Heart right ventricle (tissue), 16 donors: ENCODE measurements around the gene SNRNP70. TPM values are rescaled to one million over a fixed set of nuclear protein-coding genes. Genes with fewer than 3 reads are reported as not detected.

Experiments
- ATAC-seq, 8 donors: fragments of 200-7000 bp; cut with Tn5 transposase; one replicate each; pipeline ENCODE4 v1.9.1; 2020; ENCODE audit warnings: mild to moderate bottlenecking in 8 of 8, moderate library complexity in 8 of 8, moderate number of reproducible peaks in 1 of 8
- DNase-seq, 2 donors: peaks; one replicate each; pipeline ENCODE4 v3.0.0-alpha.2; 2020
- H3K27ac ChIP-seq, 10 donors: fragments of 200-600 bp; sonication (generic) in 2 of 10; one replicate each; pipeline versions ENCODE4 v1.5.0 to v1.8.0; 2020 to 2022; ENCODE audit warnings: mild to moderate bottlenecking in 3 of 10
- H3K27me3 ChIP-seq, 7 donors: fragments of 200-600 bp; one replicate each; pipeline ENCODE4 v1.8.0; 2021 to 2022; ENCODE audit warnings: mild to moderate bottlenecking in 2 of 7
- H3K36me3 ChIP-seq, 9 donors: fragments of 200-600 bp; sonication (generic) in 1 of 9; one replicate each; pipeline versions ENCODE4 v1.5.0 to v1.8.0; 2020 to 2022; ENCODE audit warnings: mild to moderate bottlenecking in 2 of 9
- H3K4me1 ChIP-seq, 9 donors: fragments of 200-600 bp; sonication (generic) in 1 of 9; one replicate each; pipeline versions ENCODE4 v1.5.0 to v1.8.0; 2020 to 2022; ENCODE audit warnings: mild to moderate bottlenecking in 4 of 9
- H3K4me3 ChIP-seq, 10 donors: fragments of 200-600 bp; sonication (generic) in 2 of 10; one replicate each; pipeline versions ENCODE4 v1.5.0 to v1.8.0; 2020 to 2022; ENCODE audit warnings: mild to moderate bottlenecking in 7 of 10, moderate library complexity in 2 of 10
- H3K9me3 ChIP-seq, 11 donors: fragments of 200-600 bp in 10 of 11; sonication (generic) in 2 of 11; one replicate each; pipeline versions ENCODE4 v1.5.0 to v1.8.0; 2013 to 2022; ENCODE audit warnings: mild to moderate bottlenecking in 2 of 11, control low read depth in 1 of 11, moderate library complexity in 1 of 11
- WGBS, 2 donors: extraction: QIAGEN DNeasy Blood & Tissue Kit; methylation state at CpG; one replicate each; pipeline ENCODE4 v1.1.7; 2013; ENCODE audit warnings: inconsistent platforms in 1 of 2; 5-methylcytosine and 5-hydroxymethylcytosine counted together
- intact Hi-C, 10 donors: fragments of 100-400 bp; cut with DNase I; formaldehyde crosslinking; loops; one replicate each; pipeline versions ENCODE4 v1.11.1 to v1.14.2; 2022
- polyA plus RNA-seq, 2 donors: library from polyadenylated mRNA; stranded (reverse); fragments of 200-250 nt; gene quantifications; one replicate each; pipeline ENCODE4 v1.2.3, GENCODE V29; 2013
- total RNA-seq, 10 donors: library from RNA; stranded (reverse); fragmentation: NEBNext Ultra II Directional in 3 of 10; extraction: Animal tissue kit (Norgen Biotek cat#: 25700) in 3 of 10; gene quantifications; one replicate each; pipeline versions ENCODE4 v1.2.1 to v1.2.4, GENCODE V29; 2021 to 2023
- TF ChIP-seq, protein P1 (sequence below), 9 donors: fragments of 200-600 bp; sonication (generic) in 2 of 9; IDR thresholded peaks; one replicate each; pipeline versions ENCODE4 v1.5.0 to v1.8.0; 2021 to 2022; ENCODE audit warnings: antibody characterized with exemption in 9 of 9, mild to moderate bottlenecking in 5 of 9, moderate library complexity in 1 of 9
- donor health status: Arrhythmogenic right ventricular cardiomyopathy.
- donor health status: ischemic (EF 13 %, LVEDD 7.1; RV severe dilation, severe dysfunction).
- donor health status: healthy with polysubstance abuse.
- donor health status: DM: no; HTN: yes; CAD: no.
- donor health status: DM: no; HTN: no; CAD: no.
- donor health status: ischemic (EF 25% LVEDD 6.9; RV normal size, moderate dysfunction).
- donor health status: ischemic (EF 25% LVEDD 5.7; RV mildly dilated, moderate dysfunction).
- donor health status: healthy.
- donor health status: DM: yes; HTN: yes; CAD: no.
- donor health status: Ischemic cardiomyopathy.
- donor health status: ischemic (EF 35%, LVEDD 5.7; RV mildly dilated, moderate dysfunction).
- donor health status: nonischemic (EF 11% LVEDD 7.7; RV severe dilation, severe dysfunction).
- donor health status: DM: yes; HTN: yes; CAD: no.
- donor health status: PGD.
- donor health status: ischemic (EF 29% LVEDD 5.4; RV normal size, mild dysfunction).
- donor health status: nonischemic (EF 23%, LVEDD 6.1; RV moderate dilation, normal function).

The SNRNP70 gene
- total and polyA plus RNA-seq, 12 donors: 75.2 to 330 (median 94.8) TPM

DNA sequence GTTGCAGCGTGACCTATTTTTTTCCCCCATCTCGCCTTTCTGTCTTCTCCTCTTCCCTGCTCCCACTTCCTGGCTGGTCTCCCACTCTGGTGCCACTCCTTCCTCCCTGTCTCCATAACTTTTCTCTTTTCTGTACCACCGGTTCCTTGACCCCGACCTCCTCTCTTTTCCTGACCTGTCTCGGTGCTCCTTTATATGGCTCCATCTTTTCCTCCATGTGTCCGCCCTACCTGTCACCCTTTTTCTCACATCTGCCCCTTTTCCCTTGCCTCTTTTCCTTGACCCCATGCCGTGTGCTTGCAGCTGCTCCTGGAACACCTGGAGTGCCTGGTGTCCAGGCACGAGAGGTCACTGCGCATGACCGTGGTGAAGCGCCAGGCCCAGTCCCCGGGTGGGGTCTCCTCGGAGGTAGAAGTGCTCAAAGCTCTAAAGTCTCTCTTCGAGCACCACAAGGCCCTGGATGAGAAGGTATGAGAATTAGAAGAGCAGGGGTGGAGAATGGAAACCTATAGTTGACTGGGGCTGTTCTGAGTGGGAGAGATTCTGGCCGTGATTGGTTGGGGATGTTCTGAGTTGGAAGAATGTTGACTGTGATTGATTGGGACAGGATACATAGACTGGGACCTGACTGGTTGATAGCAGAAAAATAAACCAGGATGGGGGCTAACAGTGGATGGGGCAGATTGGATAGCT is 43.4 kb downstream of the SNRNP70 start:
- 64 to 67% methylated on average over 15 of the region's 15 CpGs for WGBS, 2 donors
- ATAC-seq (no peak), DNase-seq (no peak)
- TF ChIP-seq, protein P1, sequence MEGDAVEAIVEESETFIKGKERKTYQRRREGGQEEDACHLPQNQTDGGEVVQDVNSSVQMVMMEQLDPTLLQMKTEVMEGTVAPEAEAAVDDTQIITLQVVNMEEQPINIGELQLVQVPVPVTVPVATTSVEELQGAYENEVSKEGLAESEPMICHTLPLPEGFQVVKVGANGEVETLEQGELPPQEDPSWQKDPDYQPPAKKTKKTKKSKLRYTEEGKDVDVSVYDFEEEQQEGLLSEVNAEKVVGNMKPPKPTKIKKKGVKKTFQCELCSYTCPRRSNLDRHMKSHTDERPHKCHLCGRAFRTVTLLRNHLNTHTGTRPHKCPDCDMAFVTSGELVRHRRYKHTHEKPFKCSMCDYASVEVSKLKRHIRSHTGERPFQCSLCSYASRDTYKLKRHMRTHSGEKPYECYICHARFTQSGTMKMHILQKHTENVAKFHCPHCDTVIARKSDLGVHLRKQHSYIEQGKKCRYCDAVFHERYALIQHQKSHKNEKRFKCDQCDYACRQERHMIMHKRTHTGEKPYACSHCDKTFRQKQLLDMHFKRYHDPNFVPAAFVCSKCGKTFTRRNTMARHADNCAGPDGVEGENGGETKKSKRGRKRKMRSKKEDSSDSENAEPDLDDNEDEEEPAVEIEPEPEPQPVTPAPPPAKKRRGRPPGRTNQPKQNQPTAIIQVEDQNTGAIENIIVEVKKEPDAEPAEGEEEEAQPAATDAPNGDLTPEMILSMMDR (IDR thresholded peaks at IDR 0.05): no peak
- Histone ChIP-seq H3K27ac (no peak overlapping the region), H3K27me3 (peaks cover 0 to 3% (median 0%) of the 10 kb centered on the region in 7 donors), H3K36me3 (no peaks in the 10 kb centered on the region), H3K4me3 (peak overlapping the region in 6 of 10 donors; percentile 24 to 42 (median 34)), H3K9me3 (no peaks in the 10 kb centered on the region), H3K4me1 (peaks cover 0 to 26% (median 14%) of the 10 kb centered on the region in 9 donors)
- intact Hi-C loops: no loop called here

DNA sequence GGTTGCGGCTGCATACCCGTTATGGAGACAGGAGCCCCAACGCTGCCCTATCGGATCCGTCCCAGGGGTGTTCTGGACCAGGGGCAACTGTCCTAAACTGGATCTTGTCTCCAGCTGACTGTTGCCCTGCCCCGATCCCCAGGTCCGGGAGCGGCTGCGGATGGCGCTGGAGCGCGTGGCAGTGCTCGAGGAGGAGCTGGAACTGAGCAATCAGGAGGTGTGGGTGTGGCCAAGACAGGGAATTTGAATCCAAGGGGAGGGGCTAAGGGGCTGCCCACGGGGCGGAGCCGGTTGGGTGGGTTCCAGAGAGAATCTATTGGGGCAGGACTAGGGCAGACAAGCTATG is 44.0 kb downstream of the SNRNP70 start:
- 55 to 56% methylated on average over 16 of the region's 16 CpGs for WGBS, 2 donors
- ATAC-seq (no peak), DNase-seq (no peak)
- Histone ChIP-seq H3K4me3 (no peak overlapping the region), H3K27me3 (peaks cover 0 to 8% (median 0%) of the 10 kb centered on the region in 7 donors), H3K36me3 (no peaks in the 10 kb centered on the region), H3K27ac (no peak overlapping the region), H3K4me1 (peaks cover 0 to 31% (median 19%) of the 10 kb centered on the region in 9 donors), H3K9me3 (no peaks in the 10 kb centered on the region)
- TF ChIP-seq, protein P1 (IDR thresholded peaks at IDR 0.05): no peak
- intact Hi-C loops: no loop called here

DNA sequence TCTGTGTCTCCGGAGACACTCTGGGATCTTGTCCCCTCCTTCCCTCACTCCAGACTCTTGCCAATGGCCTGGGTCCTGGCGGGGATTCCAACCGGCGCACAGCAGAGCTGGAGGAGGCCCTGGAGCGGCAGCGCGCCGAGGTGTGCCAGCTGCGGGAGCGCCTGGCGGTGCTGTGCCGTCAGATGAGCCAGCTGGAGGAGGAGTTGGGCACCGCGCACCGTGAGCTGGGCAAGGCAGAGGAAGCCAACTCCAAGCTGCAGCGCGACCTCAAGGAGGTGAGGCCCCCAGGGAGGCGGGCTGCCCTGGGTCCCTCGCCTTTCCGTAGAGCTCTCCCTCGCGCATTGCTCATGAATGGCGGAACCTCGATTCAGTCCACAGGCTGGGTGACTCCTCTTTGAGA is 45.1 kb downstream of the SNRNP70 start:
- H3K27ac ChIP-seq: no peak overlapping the region
- ATAC-seq (no peak), DNase-seq (no peak)
- TF ChIP-seq, protein P1 (IDR thresholded peaks at IDR 0.05): no peak
- no peaks in the 10 kb centered on the region for H3K36me3 ChIP-seq
- peaks cover 0 to 33% (median 25%) of the 10 kb centered on the region in 9 donors for H3K4me1 ChIP-seq
- WGBS, 2 donors: 94 to 95% methylated on average over 24 of the region's 24 CpGs
- no peak overlapping the region for H3K4me3 ChIP-seq
- H3K9me3 ChIP-seq: no peaks in the 10 kb centered on the region
- peaks cover 0 to 19% (median 0%) of the 10 kb centered on the region in 7 donors for H3K27me3 ChIP-seq
- intact Hi-C loops: no loop called here

DNA sequence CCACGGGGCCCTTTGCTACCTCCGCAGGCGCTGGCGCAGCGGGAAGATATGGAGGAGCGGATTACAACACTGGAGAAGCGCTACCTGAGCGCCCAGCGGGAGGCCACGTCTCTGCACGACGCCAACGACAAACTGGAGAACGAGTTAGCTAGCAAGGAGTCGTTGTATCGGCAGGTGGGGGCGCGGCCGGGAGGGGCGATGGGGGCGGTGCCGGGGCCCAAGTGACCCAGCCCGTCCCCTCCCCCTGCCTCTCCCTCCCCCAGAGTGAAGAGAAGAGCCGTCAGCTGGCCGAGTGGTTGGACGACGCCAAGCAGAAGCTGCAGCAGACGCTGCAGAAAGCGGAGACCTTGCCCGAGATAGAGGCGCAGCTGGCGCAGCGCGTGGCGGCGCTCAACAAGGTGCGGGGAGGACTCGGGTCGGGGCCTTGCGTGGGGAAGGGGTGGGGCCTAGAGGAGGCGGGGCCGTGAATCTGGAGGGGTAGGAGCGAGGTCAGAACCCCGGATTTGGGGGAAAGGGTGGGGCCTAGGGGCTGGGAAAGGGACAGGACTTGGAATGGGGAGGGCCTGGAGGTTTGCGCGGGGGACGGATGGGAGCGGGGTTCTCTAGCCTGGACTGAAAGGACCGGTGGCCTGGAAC is 47.8 kb downstream of the SNRNP70 start:
- ATAC-seq (peak in 6 of 8 donors; percentile 1 to 19 (median 12)), DNase-seq (peak in 1 of 2 donors; percentile 57)
- H3K36me3 ChIP-seq: no peaks in the 10 kb centered on the region
- peak overlapping the region in 2 of 10 donors; percentile 10 to 28 for H3K27ac ChIP-seq
- peak overlapping the region in 9 of 10 donors; percentile 2 to 43 (median 37) for H3K4me3 ChIP-seq
- H3K27me3 ChIP-seq: peaks cover 0 to 19% (median 0%) of the 10 kb centered on the region in 7 donors
- TF ChIP-seq, protein P1 (IDR thresholded peaks at IDR 0.05): no peak
- no peaks in the 10 kb centered on the region for H3K9me3 ChIP-seq
- intact Hi-C loops: no loop called here
- H3K4me1 ChIP-seq: peaks cover 0 to 35% (median 24%) of the 10 kb centered on the region in 9 donors
- WGBS, 2 donors: 9 to 23% methylated on average over 49 of the region's 49 CpGs
